Mesenchymal stem cell (in vitro differentiated cells and primary cell): ENCODE data around the gene CACNA1C.

Experiments
- DNase-seq: peaks from one replicate; pipeline ENCODE4 v3.0.0-alpha.2; 2013
- H2AFZ ChIP-seq: one replicate; pipeline ENCODE4 v1.6.1; 2013; ENCODE audit warnings: low read depth, mild to moderate bottlenecking, control low read depth, inconsistent platforms, low read length, moderate library complexity
- H2AK5ac ChIP-seq: 2 replicates; pipeline ENCODE4 v1.6.1; 2013; ENCODE audit warnings: low read length, moderate library complexity, mild to moderate bottlenecking, inconsistent platforms; ENCODE audit not compliant: severe bottlenecking
- H2BK120ac ChIP-seq: one replicate; pipeline ENCODE4 v1.6.1; 2013; ENCODE audit warnings: low read depth, mild to moderate bottlenecking, inconsistent platforms, low read length, moderate library complexity
- H2BK12ac ChIP-seq, 2 experiments: one replicate each; pipeline ENCODE4 v1.6.1; 2013; ENCODE audit warnings: inconsistent platforms in 2 of 2, low read length in 2 of 2, mild to moderate bottlenecking in 2 of 2, moderate library complexity in 2 of 2, control low read depth in 1 of 2
- H2BK15ac ChIP-seq: one replicate; pipeline ENCODE4 v1.6.1; 2013; ENCODE audit warnings: mild to moderate bottlenecking, low read depth, inconsistent platforms; ENCODE audit not compliant: poor library complexity, severe bottlenecking
- H2BK5ac ChIP-seq: 2 replicates; pipeline ENCODE4 v1.6.1; 2013; ENCODE audit warnings: low read depth, mild to moderate bottlenecking, low read length, control low read depth, inconsistent platforms; ENCODE audit not compliant: poor library complexity, severe bottlenecking
- H3K14ac ChIP-seq, 2 experiments: one replicate each; pipeline ENCODE4 v1.6.1; 2013; ENCODE audit warnings: inconsistent platforms in 2 of 2, low read length in 2 of 2, control low read depth in 1 of 2, mild to moderate bottlenecking in 1 of 2, moderate library complexity in 1 of 2
- H3K18ac ChIP-seq, 2 experiments: one replicate each; pipeline ENCODE4 v1.6.1; 2013; ENCODE audit warnings: inconsistent platforms in 2 of 2, low read length in 2 of 2, control low read depth in 1 of 2, low read depth in 1 of 2, mild to moderate bottlenecking in 1 of 2
- H3K23ac ChIP-seq, 2 experiments: one replicate each; pipeline ENCODE4 v1.6.1; 2013; ENCODE audit warnings: inconsistent platforms in 2 of 2, low read length in 2 of 2, mild to moderate bottlenecking in 2 of 2, moderate library complexity in 2 of 2, control low read depth in 1 of 2
- H3K27ac ChIP-seq: 2 replicates; pipeline ENCODE4 v1.5.1; 2013; ENCODE audit warnings: mild to moderate bottlenecking, moderate library complexity, low read length, control low read depth, inconsistent platforms; ENCODE audit not compliant: poor library complexity, severe bottlenecking
- H3K27me3 ChIP-seq, 2 experiments: 2 replicates each; pipeline versions ENCODE4 v1.6.1 to v1.7.0; 2013; ENCODE audit warnings: low read length in 2 of 2, mild to moderate bottlenecking in 2 of 2, moderate library complexity in 2 of 2, control low read depth in 1 of 2, inconsistent platforms in 1 of 2; ENCODE audit not compliant: control insufficient read depth in 1 of 2, insufficient read depth in 1 of 2
- H3K36me3 ChIP-seq, 2 experiments: 2 replicates each; pipeline versions ENCODE4 v1.6.1 to v1.7.0; 2013; ENCODE audit warnings: low read length in 2 of 2, control low read depth in 1 of 2, inconsistent platforms in 1 of 2, low read depth in 1 of 2, mild to moderate bottlenecking in 1 of 2; ENCODE audit not compliant: insufficient read depth in 2 of 2, control insufficient read depth in 1 of 2
- H3K4ac ChIP-seq, 2 experiments: one replicate each; pipeline ENCODE4 v1.6.1; 2013; ENCODE audit warnings: inconsistent platforms in 2 of 2, low read length in 2 of 2, mild to moderate bottlenecking in 2 of 2, moderate library complexity in 2 of 2, control low read depth in 1 of 2, low read depth in 1 of 2
- H3K4me1 ChIP-seq: 2 replicates; pipeline ENCODE4 v1.6.1; 2013; ENCODE audit warnings: low read depth, low read length, control low read depth; ENCODE audit not compliant: control insufficient read depth, insufficient read depth
- H3K4me2 ChIP-seq: 2 replicates; pipeline ENCODE4 v1.6.1; 2013; ENCODE audit warnings: low read length, mild to moderate bottlenecking, inconsistent platforms; ENCODE audit not compliant: poor library complexity, severe bottlenecking
- H3K4me3 ChIP-seq, 2 experiments: 2 replicates each; pipeline versions ENCODE4 v1.5.1 to v1.7.0; 2013; ENCODE audit warnings: low read length in 2 of 2, mild to moderate bottlenecking in 2 of 2, control low read depth in 1 of 2, low read depth in 1 of 2; ENCODE audit not compliant: insufficient read depth in 1 of 2
- H3K79me1 ChIP-seq: replicated peaks from 2 replicates; pipeline ENCODE4 v1.6.1; 2013; ENCODE audit warnings: mild to moderate bottlenecking, control low read depth, low read length, inconsistent platforms; ENCODE audit not compliant: poor library complexity, severe bottlenecking
- H3K9ac ChIP-seq: 2 replicates; pipeline ENCODE4 v1.7.0; 2013; ENCODE audit warnings: mild to moderate bottlenecking, low read length, moderate library complexity
- H3K9me3 ChIP-seq: 2 replicates; pipeline ENCODE4 v1.7.0; 2013; ENCODE audit warnings: mild to moderate bottlenecking, low read length; ENCODE audit not compliant: control insufficient read depth
- H4K8ac ChIP-seq: one replicate; pipeline ENCODE4 v1.6.1; 2013; ENCODE audit warnings: inconsistent platforms, mild to moderate bottlenecking, low read length, moderate library complexity
- H4K91ac ChIP-seq: one replicate; pipeline ENCODE4 v1.6.1; 2013; ENCODE audit warnings: mild to moderate bottlenecking, low read length, inconsistent platforms
- WGBS: methylation state at CpG from one replicate; pipeline ENCODE4 v1.1.7; 2013; ENCODE audit warnings: mixed read lengths; 5-methylcytosine and 5-hydroxymethylcytosine counted together

Gene CACNA1C

GRCh38 chr12:2414810-2415567 lies 362.2 kb downstream of the CACNA1C start:
- Histone ChIP-seq H2BK15ac (no peak overlapping the region), H4K8ac (no peak overlapping the region), H2BK12ac (no peak overlapping the region), H3K79me1 (no peaks in the 10 kb centered on the region), H3K4me2 (no peak overlapping the region), H2AK5ac (no peak overlapping the region), H2BK120ac (no peak overlapping the region), H3K14ac (no peak overlapping the region), H2AFZ (no peak overlapping the region), H3K4me1 (peaks cover 2% of the 10 kb centered on the region), H3K9me3 (no peaks in the 10 kb centered on the region), H2BK5ac (no peak overlapping the region), H3K9ac (no peak overlapping the region), H4K91ac (no peak overlapping the region), H3K18ac (no peak overlapping the region), H3K36me3 (peaks cover 0 to 4% of the 10 kb centered on the region in 2 experiments), H3K27ac (no peak overlapping the region), H3K4ac (no peak overlapping the region), H3K27me3 (peaks cover 0 to 19% of the 10 kb centered on the region in 2 experiments), H3K4me3 (no peak overlapping the region), H3K23ac (no peak overlapping the region)
- no peak for DNase-seq
- 90% methylated on average over 16 of the region's 19 CpGs for WGBS

- peaks cover 2% of the 10 kb centered on the region for H3K4me1 ChIP-seq
- no peaks in the 10 kb centered on the region for H3K9me3 ChIP-seq
- H4K91ac ChIP-seq, result no peak overlapping the region
- H2BK120ac ChIP-seq, result no peak overlapping the region
- H3K18ac ChIP-seq, result no peak overlapping the region
- no peak overlapping the region for H4K8ac ChIP-seq
- H3K27me3 ChIP-seq, result peaks cover 0 to 21% of the 10 kb centered on the region in 2 experiments
- H3K14ac ChIP-seq, result no peak overlapping the region
- no peak overlapping the region for H3K4me3 ChIP-seq
- no peak overlapping the region for H3K23ac ChIP-seq
- WGBS, result 85% methylated on average over 10 of the region's 10 CpGs
- no peak overlapping the region for H3K9ac ChIP-seq
- H3K79me1 ChIP-seq, result no peaks in the 10 kb centered on the region
- H2AFZ ChIP-seq, result no peak overlapping the region
- no peak for DNase-seq
- no peak overlapping the region for H2AK5ac ChIP-seq
- H2BK15ac ChIP-seq, result no peak overlapping the region
- peaks cover 0 to 4% of the 10 kb centered on the region in 2 experiments for H3K36me3 ChIP-seq
- no peak overlapping the region for H3K4me2 ChIP-seq
- no peak overlapping the region for H3K4ac ChIP-seq
- no peak overlapping the region for H3K27ac ChIP-seq
- H2BK5ac ChIP-seq, result no peak overlapping the region
- no peak overlapping the region for H2BK12ac ChIP-seq
Observed at GRCh38 chr12:2415568-2415944, 362.8 kb downstream of the CACNA1C start.

GRCh38 chr12:2416158-2416557 lies 363.4 kb downstream of the CACNA1C start:
- 91% methylated on average over 8 of the region's 8 CpGs for WGBS
- no peak overlapping the region for H3K4ac ChIP-seq

GRCh38 chr12:2417481-2418160 lies 364.8 kb downstream of the CACNA1C start:
- no peak overlapping the region for H2AFZ ChIP-seq
- H2AK5ac ChIP-seq, result no peak overlapping the region
- H3K79me1 ChIP-seq, result no peaks in the 10 kb centered on the region
- H3K36me3 ChIP-seq, result peaks cover 0 to 4% of the 10 kb centered on the region in 2 experiments
- no peak overlapping the region for H3K14ac ChIP-seq
- H2BK12ac ChIP-seq, result no peak overlapping the region
- DNase-seq, result no peak
- H3K4me1 ChIP-seq, result peaks cover 2% of the 10 kb centered on the region
- no peak overlapping the region for H4K91ac ChIP-seq
- H3K9ac ChIP-seq, result no peak overlapping the region
- H3K27me3 ChIP-seq, result peaks cover 0 to 16% of the 10 kb centered on the region in 2 experiments
- no peaks in the 10 kb centered on the region for H3K9me3 ChIP-seq
- no peak overlapping the region for H3K18ac ChIP-seq
- H3K4me2 ChIP-seq, result no peak overlapping the region
- no peak overlapping the region for H3K4me3 ChIP-seq
- WGBS, result 95% methylated on average over 8 of the region's 10 CpGs
- no peak overlapping the region for H3K23ac ChIP-seq
- H2BK5ac ChIP-seq, result no peak overlapping the region
- H3K27ac ChIP-seq, result no peak overlapping the region
- H4K8ac ChIP-seq, result no peak overlapping the region
- no peak overlapping the region for H2BK120ac ChIP-seq
- H2BK15ac ChIP-seq, result no peak overlapping the region
- H3K4ac ChIP-seq, result no peak overlapping the region

More at GRCh38 chr12:2416158-2416557, 363.4 kb downstream of the CACNA1C start:
- Histone ChIP-seq H2AFZ (no peak overlapping the region), H3K9me3 (no peaks in the 10 kb centered on the region), H3K9ac (no peak overlapping the region), H3K14ac (no peak overlapping the region), H4K91ac (no peak overlapping the region), H3K4me3 (no peak overlapping the region), H4K8ac (no peak overlapping the region), H3K4me1 (peaks cover 2% of the 10 kb centered on the region), H3K23ac (no peak overlapping the region), H3K27me3 (peaks cover 0 to 18% of the 10 kb centered on the region in 2 experiments), H3K4me2 (no peak overlapping the region), H3K27ac (no peak overlapping the region), H2BK5ac (no peak overlapping the region), H2AK5ac (no peak overlapping the region), H2BK15ac (no peak overlapping the region), H2BK120ac (no peak overlapping the region), H3K36me3 (peaks cover 0 to 4% of the 10 kb centered on the region in 2 experiments), H3K18ac (no peak overlapping the region), H2BK12ac (no peak overlapping the region), H3K79me1 (no peaks in the 10 kb centered on the region)
- no peak for DNase-seq
